T-helper 2 cell treated with Interferon-gamma antibody and Interleukin-4, amounts not matched to agents 5 μg/mL and 100 μg/mL, for 36 hours (primary cell): ENCODE measurements around the gene TLE6.

Experiments
- DNase-seq: peaks from one replicate; pipeline ENCODE4 v3.0.0; 2021; ENCODE audit warnings: low spot score
- H3K27ac Mint-ChIP-seq: one replicate; pipeline ENCODE4 v1.8.0; 2021; ENCODE audit warnings: mild to moderate bottlenecking, mixed read lengths
- H3K27me3 Mint-ChIP-seq: one replicate; pipeline ENCODE4 v1.8.0; 2021; ENCODE audit warnings: low read depth, mixed read lengths
- H3K36me3 Mint-ChIP-seq: one replicate; pipeline ENCODE4 v1.8.0; 2021; ENCODE audit warnings: low read depth, mixed read lengths
- H3K4me1 Mint-ChIP-seq: one replicate; pipeline ENCODE4 v1.8.0; 2021; ENCODE audit warnings: low read depth, mixed read lengths
- H3K4me3 Mint-ChIP-seq: one replicate; pipeline ENCODE4 v1.8.0; 2022; ENCODE audit warnings: mild to moderate bottlenecking, moderate library complexity, mixed read lengths
- H3K9me3 Mint-ChIP-seq: one replicate; pipeline ENCODE4 v1.8.0; 2021; ENCODE audit warnings: mixed read lengths

TLE6 gene

GRCh38 chr19:3019211-3019854, 42.0 kb downstream of the TLE6 start:
- no peaks in the 10 kb centered on the region for H3K36me3 Mint-ChIP-seq
- peaks cover 12% of the 10 kb centered on the region for H3K4me1 Mint-ChIP-seq
- no peaks in the 10 kb centered on the region for H3K9me3 Mint-ChIP-seq
- H3K27ac Mint-ChIP-seq, result no peak overlapping the region
- H3K27me3 Mint-ChIP-seq, result peaks cover under 1% of the 10 kb centered on the region
- no peak overlapping the region for H3K4me3 Mint-ChIP-seq
- DNase-seq, result no peak

DNA sequence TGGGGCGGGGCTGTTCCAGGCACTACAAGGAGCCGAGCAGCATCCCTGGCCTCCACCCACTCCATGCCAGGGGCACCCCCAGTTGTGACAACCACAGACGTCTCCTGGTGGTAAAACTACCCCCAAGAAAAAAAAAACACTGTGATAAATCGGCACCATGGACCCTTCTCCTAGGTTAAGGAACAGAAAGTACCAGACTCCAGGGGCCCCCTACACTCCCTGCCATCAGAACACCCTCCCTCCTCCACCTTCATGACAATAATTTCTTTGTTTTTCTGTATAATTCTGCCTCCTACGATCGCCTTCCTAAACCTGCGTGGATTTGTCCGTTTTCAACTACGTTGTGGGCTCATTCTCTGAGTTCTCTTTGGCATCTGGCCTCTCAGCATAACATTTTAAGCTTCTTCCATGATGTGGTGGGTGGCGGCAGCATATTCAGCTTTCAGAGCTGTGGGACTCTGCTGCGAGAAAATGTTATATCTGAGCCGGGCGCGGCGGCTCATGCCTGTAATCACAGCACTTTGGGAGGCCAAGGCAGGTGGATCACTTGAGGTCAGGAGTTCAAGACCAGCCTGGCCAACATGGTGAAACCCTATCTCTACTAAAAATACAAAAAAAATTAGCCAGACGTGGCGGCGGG, 43.1 kb downstream of the TLE6 start:
- Mint-ChIP-seq H3K27me3 (peaks cover 7% of the 10 kb centered on the region), H3K4me3 (no peak overlapping the region), H3K9me3 (no peaks in the 10 kb centered on the region), H3K27ac (no peak overlapping the region), H3K4me1 (peaks cover 14% of the 10 kb centered on the region), H3K36me3 (no peaks in the 10 kb centered on the region)
- no peak for DNase-seq

- Mint-ChIP-seq H3K36me3 (no peaks in the 10 kb centered on the region), H3K4me1 (peaks cover 14% of the 10 kb centered on the region), H3K4me3 (no peak overlapping the region), H3K9me3 (no peaks in the 10 kb centered on the region), H3K27me3 (peaks cover 23% of the 10 kb centered on the region), H3K27ac (peak overlapping the region; percentile 20)
- no peak for DNase-seq
Observed at GRCh38 chr19:3024509-3024869, 47.1 kb downstream of the TLE6 start.

- Mint-ChIP-seq H3K36me3 (no peaks in the 10 kb centered on the region), H3K4me3 (no peak overlapping the region), H3K27ac (no peak overlapping the region), H3K4me1 (peaks cover 14% of the 10 kb centered on the region), H3K9me3 (no peaks in the 10 kb centered on the region), H3K27me3 (peaks cover 28% of the 10 kb centered on the region)
- DNase-seq, result no peak
Observed at GRCh38 chr19:3024870-3025548, 47.6 kb downstream of the TLE6 start.

DNA sequence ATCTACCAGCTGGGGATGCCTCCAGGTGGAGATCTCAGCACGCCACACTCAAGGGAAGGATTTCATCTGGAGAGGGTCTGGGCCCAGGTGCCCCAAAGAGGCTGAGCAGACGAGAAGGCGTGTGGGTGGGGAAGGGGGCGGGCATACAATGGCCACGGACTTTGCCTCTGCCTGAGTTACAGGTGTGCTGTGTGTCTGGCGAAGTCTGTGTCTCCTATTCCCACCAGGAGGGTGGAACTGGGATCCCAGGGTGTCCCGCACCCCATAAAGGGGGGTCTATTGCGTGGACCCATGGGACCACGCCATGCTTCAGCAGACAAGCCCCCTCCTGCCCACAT, 48.2 kb downstream of the TLE6 start:
- Mint-ChIP-seq H3K4me3 (no peak overlapping the region), H3K27ac (no peak overlapping the region), H3K36me3 (no peaks in the 10 kb centered on the region), H3K9me3 (no peaks in the 10 kb centered on the region), H3K4me1 (peaks cover 14% of the 10 kb centered on the region), H3K27me3 (peaks cover 33% of the 10 kb centered on the region)
- no peak for DNase-seq

DNA sequence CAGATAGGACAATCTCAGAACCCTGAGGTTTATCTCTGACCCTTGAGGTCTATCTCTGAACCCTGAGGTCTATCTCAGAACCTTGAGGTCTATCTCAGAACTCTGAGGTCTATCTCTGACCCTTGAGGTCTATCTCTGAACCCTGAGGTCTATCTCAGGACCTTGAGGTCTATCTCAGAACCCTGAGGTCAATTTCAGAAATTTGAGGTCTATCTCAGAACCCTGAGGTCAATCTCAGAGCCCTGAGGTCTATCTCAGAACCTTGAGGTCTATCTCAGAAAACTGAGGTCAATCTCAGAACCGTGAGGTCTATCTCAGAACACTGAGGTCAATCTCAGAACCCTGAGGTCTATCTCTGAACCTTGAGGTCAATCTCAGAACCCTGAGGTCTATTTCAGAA, 49.4 kb downstream of the TLE6 start:
- Mint-ChIP-seq H3K27ac (no peak overlapping the region), H3K36me3 (no peaks in the 10 kb centered on the region), H3K27me3 (peaks cover 43% of the 10 kb centered on the region), H3K9me3 (no peaks in the 10 kb centered on the region), H3K4me1 (peaks cover 14% of the 10 kb centered on the region), H3K4me3 (no peak overlapping the region)
- no peak for DNase-seq

DNA sequence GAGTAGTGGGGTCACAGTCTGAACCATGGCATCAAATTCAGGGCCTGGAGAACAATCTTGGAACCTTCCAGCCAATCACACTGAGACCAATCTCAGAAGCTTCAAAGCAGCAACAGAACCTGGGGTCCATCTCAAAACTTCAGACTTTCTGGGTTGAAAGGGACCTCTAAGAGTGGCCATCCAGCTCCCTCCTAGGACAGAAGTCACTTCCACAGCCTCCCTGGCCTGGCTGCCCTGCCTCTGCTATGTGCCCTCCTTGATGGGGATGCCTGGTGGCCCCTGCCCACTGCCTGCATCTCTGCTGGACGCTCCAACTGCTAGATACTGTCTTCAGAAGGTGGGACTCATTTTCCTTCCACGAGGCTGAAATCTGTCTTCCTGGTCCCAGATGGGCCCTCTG, 49.9 kb downstream of the TLE6 start:
- no peak for DNase-seq
- peaks cover 14% of the 10 kb centered on the region for H3K4me1 Mint-ChIP-seq
- H3K36me3 Mint-ChIP-seq, result no peaks in the 10 kb centered on the region
- no peak overlapping the region for H3K4me3 Mint-ChIP-seq
- peaks cover 45% of the 10 kb centered on the region for H3K27me3 Mint-ChIP-seq
- H3K27ac Mint-ChIP-seq, result no peak overlapping the region
- no peaks in the 10 kb centered on the region for H3K9me3 Mint-ChIP-seq

GRCh38 chr19:3027981-3028304, 50.6 kb downstream of the TLE6 start:
- Mint-ChIP-seq H3K9me3 (no peaks in the 10 kb centered on the region), H3K27ac (no peak overlapping the region), H3K4me3 (peak overlapping the region; percentile 45), H3K27me3 (peaks cover 47% of the 10 kb centered on the region), H3K36me3 (no peaks in the 10 kb centered on the region), H3K4me1 (peaks cover 8% of the 10 kb centered on the region)
- no peak for DNase-seq

- peaks cover 4% of the 10 kb centered on the region for H3K4me1 Mint-ChIP-seq
- H3K9me3 Mint-ChIP-seq, result no peaks in the 10 kb centered on the region
- no peak for DNase-seq
- peaks cover 49% of the 10 kb centered on the region for H3K27me3 Mint-ChIP-seq
- H3K4me3 Mint-ChIP-seq, result peak overlapping the region; percentile 45
- no peaks in the 10 kb centered on the region for H3K36me3 Mint-ChIP-seq
- no peak overlapping the region for H3K27ac Mint-ChIP-seq
Observed at GRCh38 chr19:3028305-3029064, 51.1 kb downstream of the TLE6 start.

- no peak within 1 kb of the TSS for H3K27ac Mint-ChIP-seq
- DNase-seq, result no peak
- H3K4me3 Mint-ChIP-seq, result peak within 1 kb of the TSS; percentile 52
- peaks cover 4% of the 10 kb centered on the region for H3K4me1 Mint-ChIP-seq
- no peaks in the 10 kb centered on the region for H3K36me3 Mint-ChIP-seq
- peaks cover 56% of the 10 kb centered on the region for H3K27me3 Mint-ChIP-seq
- no peaks in the 10 kb centered on the region for H3K9me3 Mint-ChIP-seq
Observed at GRCh38 chr19:3029065-3029923, 51.9 kb downstream of the TLE6 start, which contains the start of gene TLE2. Gene TLE2, minus strand, starts transcription at chr19:3029280. Its CDS starts 376 bp downstream, at chr19:3028904.

DNA sequence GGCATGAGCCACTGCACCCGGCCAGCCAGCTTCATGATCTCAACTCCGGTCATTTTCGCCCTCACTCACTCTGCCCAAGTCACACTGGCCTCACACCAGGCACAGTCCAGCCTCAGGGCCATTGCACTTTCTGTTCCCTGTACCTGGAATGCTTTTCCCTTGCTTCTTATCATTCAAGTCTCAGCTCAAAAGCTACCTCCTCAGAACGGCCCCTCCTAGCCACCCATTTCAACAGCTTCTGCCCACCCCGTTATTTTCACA, 54.2 kb downstream of the TLE6 start:
- no peak for DNase-seq
- no peak overlapping the region for H3K4me3 Mint-ChIP-seq
- peaks cover 54% of the 10 kb centered on the region for H3K27me3 Mint-ChIP-seq
- H3K36me3 Mint-ChIP-seq, result no peaks in the 10 kb centered on the region
- no peaks in the 10 kb centered on the region for H3K9me3 Mint-ChIP-seq
- peaks cover 15% of the 10 kb centered on the region for H3K4me1 Mint-ChIP-seq
- no peak overlapping the region for H3K27ac Mint-ChIP-seq

GRCh38 chr19:3033595-3034405, 56.4 kb downstream of the TLE6 start:
- Mint-ChIP-seq H3K27ac (peak overlapping the region; percentile 47), H3K9me3 (no peaks in the 10 kb centered on the region), H3K27me3 (peaks cover 40% of the 10 kb centered on the region), H3K4me3 (no peak overlapping the region), H3K36me3 (no peaks in the 10 kb centered on the region), H3K4me1 (peaks cover 15% of the 10 kb centered on the region)
- no peak for DNase-seq

DNA sequence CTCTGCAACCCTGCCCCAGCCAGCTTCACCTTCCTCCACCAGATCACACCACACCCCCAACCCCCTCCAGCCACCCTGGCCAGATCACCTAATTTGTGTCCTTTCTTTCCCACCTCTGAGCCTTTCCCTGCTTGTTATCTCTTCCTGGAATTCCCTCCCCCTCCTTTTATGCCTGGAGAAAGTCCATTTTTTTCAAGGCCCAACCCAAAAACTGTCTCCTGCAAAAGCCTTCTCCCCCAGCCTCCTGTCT, 57.0 kb downstream of the TLE6 start:
- H3K27ac Mint-ChIP-seq, result no peak overlapping the region
- H3K27me3 Mint-ChIP-seq, result peaks cover 40% of the 10 kb centered on the region
- H3K4me3 Mint-ChIP-seq, result no peak overlapping the region
- no peaks in the 10 kb centered on the region for H3K9me3 Mint-ChIP-seq
- DNase-seq, result no peak
- peaks cover 15% of the 10 kb centered on the region for H3K4me1 Mint-ChIP-seq
- H3K36me3 Mint-ChIP-seq, result no peaks in the 10 kb centered on the region
